GM12875 (cell line): ENCODE results near the gene LMNA.
A peak's percentile ranks its signal among the peaks of the same experiment; 100 is the strongest.
"Not testable (repeated sequence)": the region's sequence is repeated elsewhere in the genome, so short reads cannot be mapped to it uniquely, and the experiment has no call there.

Experiments
- H3K4me3 ChIP-seq: one replicate; pipeline ENCODE4 v1.5.1; 2011; ENCODE audit warnings: low read depth, low read length, control low read depth
- TF ChIP-seq, protein P1 (sequence below): IDR thresholded peaks from 2 replicates; pipeline ENCODE4 v1.5.1; 2011; ENCODE audit warnings: low read depth, mild to moderate bottlenecking, control low read depth, inconsistent platforms, low read length, moderate library complexity, borderline replicate concordance; ENCODE audit not compliant: insufficient read depth

The LMNA gene

DNA sequence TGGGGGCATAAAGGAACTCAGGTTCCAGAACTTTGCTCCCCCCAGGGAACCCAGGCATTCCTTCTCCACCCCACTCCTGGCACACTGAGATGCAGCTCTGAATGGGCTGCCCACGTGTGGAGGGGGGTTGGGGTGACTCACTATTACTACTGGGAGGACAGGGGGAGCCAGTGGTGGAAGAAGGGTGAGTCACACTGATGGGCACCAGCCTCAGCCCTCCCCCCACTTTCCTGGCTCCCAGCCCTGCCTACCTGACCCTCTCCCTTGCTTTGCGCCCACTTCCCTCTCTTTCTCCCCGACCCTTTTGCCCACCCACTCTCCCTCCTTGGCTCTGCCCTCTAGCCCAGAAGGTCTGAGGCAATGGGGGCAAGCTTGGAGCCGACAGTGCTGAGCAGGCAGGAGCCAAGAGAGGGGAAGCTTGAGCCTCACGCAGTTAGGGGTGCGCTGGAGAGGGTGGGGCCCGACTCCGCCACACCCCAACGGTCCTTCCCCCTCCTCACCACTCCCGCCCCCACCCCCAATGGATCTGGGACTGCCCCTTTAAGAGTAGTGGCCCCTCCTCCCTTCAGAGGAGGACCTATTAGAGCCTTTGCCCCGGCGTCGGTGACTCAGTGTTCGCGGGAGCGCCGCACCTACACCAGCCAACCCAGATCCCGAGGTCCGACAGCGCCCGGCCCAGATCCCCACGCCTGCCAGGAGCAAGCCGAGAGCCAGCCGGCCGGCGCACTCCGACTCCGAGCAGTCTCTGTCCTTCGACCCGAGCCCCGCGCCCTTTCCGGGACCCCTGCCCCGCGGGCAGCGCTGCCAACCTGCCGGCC lies at the start of gene LMNA:
Gene LMNA, plus strand, starts transcription at position 611 of the 818 bp plus-strand sequence. CDS start 208 bp downstream, outside the sequence.
- TF ChIP-seq, protein P1, sequence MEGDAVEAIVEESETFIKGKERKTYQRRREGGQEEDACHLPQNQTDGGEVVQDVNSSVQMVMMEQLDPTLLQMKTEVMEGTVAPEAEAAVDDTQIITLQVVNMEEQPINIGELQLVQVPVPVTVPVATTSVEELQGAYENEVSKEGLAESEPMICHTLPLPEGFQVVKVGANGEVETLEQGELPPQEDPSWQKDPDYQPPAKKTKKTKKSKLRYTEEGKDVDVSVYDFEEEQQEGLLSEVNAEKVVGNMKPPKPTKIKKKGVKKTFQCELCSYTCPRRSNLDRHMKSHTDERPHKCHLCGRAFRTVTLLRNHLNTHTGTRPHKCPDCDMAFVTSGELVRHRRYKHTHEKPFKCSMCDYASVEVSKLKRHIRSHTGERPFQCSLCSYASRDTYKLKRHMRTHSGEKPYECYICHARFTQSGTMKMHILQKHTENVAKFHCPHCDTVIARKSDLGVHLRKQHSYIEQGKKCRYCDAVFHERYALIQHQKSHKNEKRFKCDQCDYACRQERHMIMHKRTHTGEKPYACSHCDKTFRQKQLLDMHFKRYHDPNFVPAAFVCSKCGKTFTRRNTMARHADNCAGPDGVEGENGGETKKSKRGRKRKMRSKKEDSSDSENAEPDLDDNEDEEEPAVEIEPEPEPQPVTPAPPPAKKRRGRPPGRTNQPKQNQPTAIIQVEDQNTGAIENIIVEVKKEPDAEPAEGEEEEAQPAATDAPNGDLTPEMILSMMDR: no peak
- H3K4me3 ChIP-seq: peak within 1 kb of the TSS; percentile 83

DNA sequence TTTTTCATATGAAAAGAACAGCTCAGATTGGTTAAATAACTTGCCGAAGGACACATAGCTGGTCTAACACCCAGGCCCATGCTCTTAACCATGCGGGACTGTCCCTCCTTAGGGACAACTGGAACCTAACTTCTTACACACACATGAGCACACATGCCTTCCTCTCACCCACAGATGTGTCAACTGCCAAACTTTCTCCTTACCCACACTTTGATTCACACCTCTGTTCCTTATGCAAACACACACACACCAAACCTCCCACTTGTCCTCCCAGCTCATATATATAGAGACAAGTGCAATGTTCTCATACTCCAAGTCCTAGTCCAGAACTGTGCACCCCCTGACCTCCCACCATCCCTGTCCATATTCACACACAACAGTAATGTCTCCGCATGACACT lies 49.3 kb upstream of the LMNA start:
- TF ChIP-seq, protein P1: no peak
- H3K4me3 ChIP-seq: no peak overlapping the region

DNA sequence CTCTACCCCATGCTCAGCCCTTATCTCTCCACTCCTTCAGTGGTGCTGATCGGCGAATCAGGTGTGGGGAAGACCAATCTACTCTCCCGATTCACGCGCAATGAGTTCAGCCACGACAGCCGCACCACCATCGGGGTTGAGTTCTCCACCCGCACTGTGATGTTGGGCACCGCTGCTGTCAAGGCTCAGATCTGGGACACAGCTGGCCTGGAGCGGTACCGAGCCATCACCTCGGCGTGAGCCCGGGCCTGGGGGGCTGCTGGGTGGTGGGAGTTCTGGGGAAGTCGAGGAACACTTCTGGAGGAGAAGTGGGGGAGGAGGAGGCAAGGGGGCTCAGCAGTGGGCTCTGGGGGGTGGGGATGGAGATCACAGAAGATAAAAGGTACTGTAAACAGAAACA lies 48.6 kb upstream of the LMNA start:
- H3K4me3 ChIP-seq: no peak overlapping the region
- TF ChIP-seq, protein P1: no peak

DNA sequence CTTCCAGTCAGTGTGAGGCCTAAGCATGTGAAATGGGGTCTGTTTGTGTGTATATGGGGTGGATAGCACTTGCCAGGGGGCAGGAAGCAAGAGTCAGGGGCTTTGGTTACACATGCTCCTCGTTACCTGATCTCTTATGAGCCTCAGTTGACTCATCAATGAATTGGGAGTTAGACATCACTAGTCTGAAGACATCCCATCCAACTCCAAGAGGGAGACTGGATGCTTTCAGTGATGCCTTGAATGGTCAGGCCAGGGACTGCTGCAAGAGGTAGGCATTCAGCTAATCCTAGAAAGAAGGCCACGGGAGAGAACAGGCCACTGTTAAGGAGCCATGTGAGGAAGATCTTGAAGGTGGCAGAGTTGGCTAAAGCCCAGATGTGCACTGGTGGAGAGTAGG lies 47.2 kb upstream of the LMNA start:
- no peak overlapping the region for H3K4me3 ChIP-seq
- TF ChIP-seq, protein P1: no peak

DNA sequence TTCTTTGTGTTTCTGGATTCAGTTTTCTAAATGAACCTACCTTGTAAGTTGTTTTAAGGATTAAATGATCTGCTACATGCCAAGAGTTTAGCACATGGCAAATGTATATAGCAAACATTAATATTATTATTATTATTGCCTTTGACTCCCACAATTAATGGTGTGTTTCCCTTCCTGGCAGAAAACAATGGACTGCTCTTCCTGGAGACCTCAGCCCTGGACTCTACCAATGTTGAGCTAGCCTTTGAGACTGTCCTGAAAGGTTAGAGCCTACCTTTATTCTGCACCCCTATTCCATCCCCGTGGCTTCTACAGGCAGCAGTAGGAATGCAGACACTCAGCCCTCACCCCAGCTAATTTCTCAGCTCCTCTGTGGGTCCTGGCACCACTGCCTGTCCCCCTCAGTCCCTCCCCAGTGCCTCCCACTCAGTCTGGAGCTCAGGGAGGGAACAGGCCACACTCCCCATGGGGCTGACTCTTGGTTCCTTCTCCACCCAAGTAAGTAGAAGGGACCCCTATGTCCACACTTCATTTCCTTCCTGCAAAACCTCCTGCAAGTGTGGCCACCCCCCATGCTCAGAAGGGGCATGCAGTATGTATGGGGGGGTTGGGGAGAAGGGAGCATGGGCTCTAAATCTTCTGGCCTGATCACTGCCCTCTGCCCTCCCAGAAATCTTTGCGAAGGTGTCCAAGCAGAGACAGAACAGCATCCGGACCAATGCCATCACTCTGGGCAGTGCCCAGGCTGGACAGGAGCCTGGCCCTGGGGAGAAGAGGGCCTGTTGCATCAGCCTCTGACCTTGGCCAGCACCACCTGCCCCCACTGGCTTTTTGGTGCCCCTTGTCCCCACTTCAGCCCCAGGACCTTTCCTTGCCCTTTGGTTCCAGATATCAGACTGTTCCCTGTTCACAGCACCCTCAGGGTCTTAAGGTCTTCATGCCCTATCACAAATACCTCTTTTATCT lies 44.7 kb upstream of the LMNA start:
- H3K4me3 ChIP-seq: no peak overlapping the region
- TF ChIP-seq, protein P1: no peak

DNA sequence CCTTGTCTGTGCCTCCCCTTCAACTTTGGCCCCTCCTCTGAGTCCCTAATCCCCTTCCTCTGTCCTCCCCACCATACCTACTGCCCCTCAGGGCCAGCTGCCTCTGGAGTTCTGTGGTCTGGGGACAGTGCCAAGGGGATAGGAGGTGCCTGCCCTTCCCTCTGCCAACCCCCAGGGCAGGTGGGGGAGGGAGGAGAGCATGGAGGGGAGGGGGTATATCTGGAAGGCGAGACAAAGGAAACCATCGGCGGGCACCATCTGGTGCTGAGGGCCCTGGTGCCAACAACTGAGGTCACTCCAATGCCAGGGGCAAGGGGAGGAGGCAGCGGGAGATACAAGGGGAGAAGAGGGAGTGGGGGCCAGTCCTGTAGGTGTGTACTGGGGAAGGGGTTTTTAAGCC lies 44.0 kb upstream of the LMNA start:
- no peak overlapping the region for H3K4me3 ChIP-seq
- TF ChIP-seq, protein P1: no peak

DNA sequence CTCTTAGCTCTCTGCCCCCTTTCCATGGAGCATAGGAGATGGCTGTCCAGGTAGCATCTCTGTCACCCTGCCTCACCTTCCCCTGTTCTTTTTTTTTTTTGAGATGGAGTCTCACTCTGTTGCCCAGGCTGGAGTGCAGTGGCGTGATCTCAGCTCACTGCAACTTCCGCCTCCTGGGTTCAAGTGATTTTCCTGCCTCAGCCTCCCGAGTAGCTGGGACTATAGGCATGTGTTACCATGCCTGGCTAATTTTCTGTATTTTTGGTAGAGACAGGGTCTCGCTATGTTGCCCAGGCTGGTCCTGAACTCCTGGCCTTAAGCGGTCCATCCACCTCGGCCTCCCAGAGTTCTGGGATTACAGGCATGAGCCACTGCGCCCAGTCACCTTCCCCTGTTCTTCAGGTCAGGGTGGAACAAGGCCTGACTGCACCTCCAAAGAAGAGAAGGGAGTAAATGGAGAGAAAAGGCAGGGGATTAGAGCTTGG lies 43.1 kb upstream of the LMNA start:
- not testable (repeated sequence) for H3K4me3 ChIP-seq
